ENCODE data around the gene NR2F2. TPM values are rescaled to one million over a fixed set of nuclear protein-coding genes. Genes with fewer than 3 reads are reported as not detected.

The NR2F2 gene
- total RNA-seq, 1 experiment from 2014 or later, result 140 TPM

DNA sequence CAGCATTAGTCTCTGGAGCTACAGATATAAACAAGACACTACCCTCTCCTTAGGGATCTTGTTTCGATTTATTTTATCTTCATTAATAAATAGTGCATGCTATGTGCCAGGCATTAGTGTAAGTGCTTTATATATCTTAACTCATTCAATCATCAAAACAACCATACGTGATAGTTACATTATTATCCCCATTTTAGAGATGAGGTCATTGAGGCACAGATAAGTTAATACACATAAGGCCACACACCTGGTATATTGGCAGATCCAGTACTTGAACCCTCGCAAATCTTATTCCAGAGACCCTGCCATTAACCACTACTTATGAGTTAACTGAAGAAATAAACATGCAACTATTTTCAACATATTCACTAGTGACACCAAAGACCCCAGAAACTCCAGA, 25.7 kb upstream of the NR2F2 start:
- Mint-ChIP-seq H3K4me1 (ENCODE audit: low read depth, unreplicated experiment) (peaks cover 11% of the 10 kb centered on the region), H3K27me3 (ENCODE audit: insufficient read depth, unreplicated experiment) (no peaks in the 10 kb centered on the region), H3K4me3 (ENCODE audit: unreplicated experiment) (no peak overlapping the region), H3K36me3 (ENCODE audit: insufficient read depth, unreplicated experiment) (no peaks in the 10 kb centered on the region), H3K27ac (ENCODE audit: unreplicated experiment) (no peak overlapping the region), H3K9me3 (ENCODE audit: unreplicated experiment) (no peaks in the 10 kb centered on the region)
- peaks cover 17% of the 10 kb centered on the region for H3K4me1 ChIP-seq
- POLR2A ChIA-PET, result no interaction called here
- CTCF ChIA-PET, result no interaction called here
- no TSS peak for BruUV-seq (replicated peaks)
- TF ChIP-seq, protein P1, sequence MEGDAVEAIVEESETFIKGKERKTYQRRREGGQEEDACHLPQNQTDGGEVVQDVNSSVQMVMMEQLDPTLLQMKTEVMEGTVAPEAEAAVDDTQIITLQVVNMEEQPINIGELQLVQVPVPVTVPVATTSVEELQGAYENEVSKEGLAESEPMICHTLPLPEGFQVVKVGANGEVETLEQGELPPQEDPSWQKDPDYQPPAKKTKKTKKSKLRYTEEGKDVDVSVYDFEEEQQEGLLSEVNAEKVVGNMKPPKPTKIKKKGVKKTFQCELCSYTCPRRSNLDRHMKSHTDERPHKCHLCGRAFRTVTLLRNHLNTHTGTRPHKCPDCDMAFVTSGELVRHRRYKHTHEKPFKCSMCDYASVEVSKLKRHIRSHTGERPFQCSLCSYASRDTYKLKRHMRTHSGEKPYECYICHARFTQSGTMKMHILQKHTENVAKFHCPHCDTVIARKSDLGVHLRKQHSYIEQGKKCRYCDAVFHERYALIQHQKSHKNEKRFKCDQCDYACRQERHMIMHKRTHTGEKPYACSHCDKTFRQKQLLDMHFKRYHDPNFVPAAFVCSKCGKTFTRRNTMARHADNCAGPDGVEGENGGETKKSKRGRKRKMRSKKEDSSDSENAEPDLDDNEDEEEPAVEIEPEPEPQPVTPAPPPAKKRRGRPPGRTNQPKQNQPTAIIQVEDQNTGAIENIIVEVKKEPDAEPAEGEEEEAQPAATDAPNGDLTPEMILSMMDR (IDR thresholded peaks at IDR 0.05; ENCODE audit: insufficient read depth in 1 of 2, low read depth in 1 of 2, low read length in 1 of 2, severe bottlenecking in 1 of 2, unreplicated experiment in 1 of 2), result no peak
- no peak overlapping the region for H3K4me3 ChIP-seq (ENCODE audit: low read depth, low read length)
- no peaks in the 10 kb centered on the region; the same call in 1 of the 2 replicates for H3K36me3 ChIP-seq (ENCODE audit: control insufficient read depth, insufficient read depth, low read length)
- no peak for DNase-seq
- intact Hi-C loops (cut with micrococcal nuclease; ENCODE audit: unreplicated experiment), result no loop called here
- no peaks in the 10 kb centered on the region for H3K9me3 ChIP-seq
- H3K27me3 ChIP-seq (replicated peaks; ENCODE audit: control insufficient read depth, insufficient read depth, low read length), result no peaks in the 10 kb centered on the region

DNA sequence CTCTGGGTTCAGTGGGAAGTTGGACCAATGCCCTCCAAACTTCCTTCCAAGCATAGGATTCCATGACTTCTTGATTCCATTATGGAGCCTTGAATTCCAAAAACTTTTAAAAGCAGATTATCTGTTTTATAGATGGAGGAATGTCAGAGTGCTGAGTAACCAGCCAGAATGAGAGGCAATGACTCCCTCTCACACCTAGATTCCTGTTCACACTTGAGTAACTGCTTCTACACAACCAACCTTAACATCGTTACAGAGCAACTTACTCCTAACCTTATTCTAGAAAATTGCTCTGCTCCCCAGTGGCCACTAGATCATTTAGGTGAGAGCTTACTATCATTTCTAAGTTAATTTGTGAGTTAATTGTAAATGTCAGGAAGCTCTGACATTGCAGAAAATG, 24.2 kb upstream of the NR2F2 start:
- CTCF ChIA-PET, result no interaction called here
- H3K27me3 Mint-ChIP-seq (ENCODE audit: insufficient read depth, unreplicated experiment), result no peaks in the 10 kb centered on the region
- H3K4me1 ChIP-seq, result peaks cover 18% of the 10 kb centered on the region
- peaks cover 11% of the 10 kb centered on the region for H3K4me1 Mint-ChIP-seq (ENCODE audit: low read depth, unreplicated experiment)
- DNase-seq, result no peak
- no TSS peak for BruUV-seq (replicated peaks)
- H3K36me3 Mint-ChIP-seq (ENCODE audit: insufficient read depth, unreplicated experiment), result no peaks in the 10 kb centered on the region
- H3K27me3 ChIP-seq (replicated peaks; ENCODE audit: control insufficient read depth, insufficient read depth, low read length), result no peaks in the 10 kb centered on the region
- H3K27ac Mint-ChIP-seq (ENCODE audit: unreplicated experiment), result no peak overlapping the region
- H3K36me3 ChIP-seq (ENCODE audit: control insufficient read depth, insufficient read depth, low read length), result no peaks in the 10 kb centered on the region; the same call in 1 of the 2 replicates
- H3K9me3 ChIP-seq, result no peaks in the 10 kb centered on the region
- intact Hi-C loops (cut with micrococcal nuclease; ENCODE audit: unreplicated experiment), result no loop called here
- H3K4me3 ChIP-seq (ENCODE audit: low read depth, low read length), result no peak overlapping the region
- POLR2A ChIA-PET, result no interaction called here
- TF ChIP-seq, protein P1 (IDR thresholded peaks at IDR 0.05; ENCODE audit: insufficient read depth in 1 of 2, low read depth in 1 of 2, low read length in 1 of 2, severe bottlenecking in 1 of 2, unreplicated experiment in 1 of 2), result no peak
- H3K9me3 Mint-ChIP-seq (ENCODE audit: unreplicated experiment), result no peaks in the 10 kb centered on the region
- H3K4me3 Mint-ChIP-seq (ENCODE audit: unreplicated experiment), result no peak overlapping the region

DNA sequence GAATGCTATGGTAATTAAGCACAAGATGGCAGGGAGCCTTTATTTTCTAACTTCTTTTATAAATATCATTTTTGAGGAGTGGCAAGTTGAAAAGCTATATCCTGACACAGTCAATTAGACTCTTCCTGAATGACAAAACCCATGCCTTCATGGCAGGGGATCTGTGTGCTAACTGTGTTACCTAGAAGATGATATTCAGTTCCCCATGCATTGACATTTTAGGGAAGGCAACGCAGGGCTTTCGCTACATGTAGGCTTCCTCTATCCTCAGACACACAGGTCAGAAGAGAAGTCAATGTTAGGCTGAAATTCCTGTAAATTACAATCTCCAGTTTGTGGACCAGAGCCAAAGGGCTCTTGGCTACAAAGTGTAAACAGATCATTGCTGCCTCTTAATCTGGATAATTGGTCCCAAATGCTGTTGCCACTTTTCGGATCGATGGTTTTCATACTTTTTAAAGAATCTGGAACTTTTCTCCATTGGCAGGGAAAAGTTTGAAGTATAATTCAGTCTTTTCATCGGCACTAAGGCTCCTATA, 22.6 kb upstream of the NR2F2 start:
- no peak overlapping the region for H3K4me3 ChIP-seq (ENCODE audit: low read depth, low read length)
- TF ChIP-seq, protein P1 (IDR thresholded peaks at IDR 0.05; ENCODE audit: insufficient read depth in 1 of 2, low read depth in 1 of 2, low read length in 1 of 2, severe bottlenecking in 1 of 2, unreplicated experiment in 1 of 2), result no peak
- H3K4me3 Mint-ChIP-seq (ENCODE audit: unreplicated experiment), result no peak overlapping the region
- H3K36me3 ChIP-seq (ENCODE audit: control insufficient read depth, insufficient read depth, low read length), result no peaks in the 10 kb centered on the region; the same call in 1 of the 2 replicates
- no peak overlapping the region for H3K27ac Mint-ChIP-seq (ENCODE audit: unreplicated experiment)
- H3K36me3 Mint-ChIP-seq (ENCODE audit: insufficient read depth, unreplicated experiment), result no peaks in the 10 kb centered on the region
- no peaks in the 10 kb centered on the region for H3K9me3 ChIP-seq
- BruUV-seq (replicated peaks), result no TSS peak
- no peaks in the 10 kb centered on the region for H3K9me3 Mint-ChIP-seq (ENCODE audit: unreplicated experiment)
- H3K4me1 Mint-ChIP-seq (ENCODE audit: low read depth, unreplicated experiment), result peaks cover 11% of the 10 kb centered on the region
- no peaks in the 10 kb centered on the region for H3K27me3 Mint-ChIP-seq (ENCODE audit: insufficient read depth, unreplicated experiment)
- ChIA-PET CTCF (no interaction called here), POLR2A (no interaction called here)
- intact Hi-C loops (cut with micrococcal nuclease; ENCODE audit: unreplicated experiment), result no loop called here
- DNase-seq, result no peak
- peaks cover 18% of the 10 kb centered on the region for H3K4me1 ChIP-seq
- H3K27me3 ChIP-seq (replicated peaks; ENCODE audit: control insufficient read depth, insufficient read depth, low read length), result no peaks in the 10 kb centered on the region

Measured in Caco-2 (cell line).